B cell (primary cell): ENCODE data around the gene ZNF22. TPM values are rescaled to one million over a fixed set of nuclear protein-coding genes. Genes with fewer than 3 reads are reported as not detected.
A peak's percentile ranks its signal among the peaks of the same experiment; 100 is the strongest.

Source experiments
- ATAC-seq: fragments of 200-7000 bp; cut with Tn5 transposase; one replicate; pipeline ENCODE4 v1.10.0; 2021; ENCODE audit warnings: low read depth, mild to moderate bottlenecking, moderate number of reproducible peaks, moderate library complexity
- CTCF ChIA-PET: fragments of 350-600 bp; sonication (Branson Sonifier 250); formaldehyde crosslinking; loops from one replicate; lab custom pipeline; 2021; ENCODE audit warnings: antibody characterized with exemption, inconsistent platforms; lab: Charles Lee
- POLR2A ChIA-PET: fragments of 350-600 bp; sonication (Branson Sonifier 250); formaldehyde crosslinking; loops from one replicate; lab custom pipeline; 2021; ENCODE audit warnings: antibody characterized with exemption; lab: Charles Lee
- DNase-seq: peaks from one replicate; pipeline ENCODE4 v3.0.0; 2013
- H2AFZ ChIP-seq: 2 replicates; pipeline ENCODE4 v1.6.1; 2012; ENCODE audit warnings: mild to moderate bottlenecking, low read depth, low read length; ENCODE audit not compliant: insufficient read depth, poor library complexity, severe bottlenecking
- H3K27ac ChIP-seq, 2 donors: 1 replicate in 1 of 2; 2 replicates in 1 of 2; pipeline ENCODE4 v1.5.1; 2012 to 2013; ENCODE audit warnings: low read length in 2 of 2, mild to moderate bottlenecking in 2 of 2, moderate library complexity in 1 of 2
- H3K27me3 ChIP-seq, 4 experiments: fragments of 200-600 bp in 1 of 4; sonication (generic) in 1 of 4; replicated peaks in 1 of 4; 1 replicate in 2 of 4; 2 replicates in 2 of 4; pipeline versions ENCODE4 v1.6.1 to v1.7.0; 2013 to 2016; ENCODE audit warnings: low read length in 3 of 4, mild to moderate bottlenecking in 2 of 4, mixed read lengths in 1 of 4, moderate library complexity in 1 of 4; ENCODE audit not compliant: insufficient read depth in 4 of 4, control insufficient read depth in 3 of 4; ENCODE audit errors: control extremely low read depth in 1 of 4
- H3K36me3 ChIP-seq, 2 experiments: replicated peaks in 1 of 2; 1 replicate in 1 of 2; 2 replicates in 1 of 2; pipeline versions ENCODE4 v1.6.1 to v1.7.1; 2013; ENCODE audit warnings: low read length in 1 of 2; ENCODE audit not compliant: insufficient read depth in 2 of 2, control insufficient read depth in 1 of 2; ENCODE audit errors: control extremely low read depth in 1 of 2, extremely low read depth in 1 of 2
- H3K4me1 ChIP-seq, 2 donors: fragments of 200-600 bp in 1 of 2; sonication (generic) in 1 of 2; 1 replicate in 1 of 2; 2 replicates in 1 of 2; pipeline versions ENCODE4 v1.5.1 to v1.6.1; 2013 to 2017; ENCODE audit warnings: low read length in 2 of 2; ENCODE audit not compliant: control insufficient read depth in 2 of 2, insufficient read depth in 2 of 2
- H3K4me2 ChIP-seq: replicated peaks from 2 replicates; pipeline ENCODE3; 2012; ENCODE audit warnings: mild to moderate bottlenecking, low read depth, low read length; ENCODE audit not compliant: poor library complexity, severe bottlenecking
- H3K4me3 ChIP-seq, 5 experiments: fragments of 200-600 bp in 1 of 5; sonication (generic) in 1 of 5; 1 replicate in 3 of 5; 2 replicates in 2 of 5; pipeline versions ENCODE4 v1.5.1 to v1.7.0; 2011 to 2016; ENCODE audit warnings: low read length in 4 of 5, mild to moderate bottlenecking in 4 of 5, low read depth in 2 of 5, control low read depth in 1 of 5, moderate library complexity in 1 of 5; ENCODE audit not compliant: insufficient read depth in 1 of 5; ENCODE audit errors: control extremely low read depth in 1 of 5, extremely low read depth in 1 of 5
- H3K79me2 ChIP-seq: fragments of 200-600 bp; sonication (generic); one replicate; pipeline ENCODE4 v1.6.0; 2016; ENCODE audit warnings: low read length; ENCODE audit not compliant: control insufficient read depth, insufficient read depth
- H3K9ac ChIP-seq: fragments of 200-600 bp; sonication (generic); 2 replicates; pipeline ENCODE4 v1.6.1; 2017; ENCODE audit warnings: mild to moderate bottlenecking, low read length, moderate library complexity
- H3K9me3 ChIP-seq, 3 donors: one replicate each; pipeline versions ENCODE4 v1.6.1 to v1.7.1; 2013; ENCODE audit warnings: low read length in 2 of 3; ENCODE audit not compliant: control insufficient read depth in 2 of 3, insufficient read depth in 1 of 3; ENCODE audit errors: control extremely low read depth in 1 of 3
- H4K20me1 ChIP-seq: 2 replicates; pipeline ENCODE4 v1.6.0; 2012; ENCODE audit warnings: mild to moderate bottlenecking, low read length; ENCODE audit not compliant: insufficient read depth, control insufficient read depth, poor library complexity, severe bottlenecking
- H3K27ac Mint-ChIP-seq: one replicate; pipeline ENCODE4 v1.8.0; 2021; ENCODE audit warnings: mixed read lengths
- H3K27me3 Mint-ChIP-seq: one replicate; pipeline ENCODE4 v1.8.0; 2021; ENCODE audit warnings: mixed read lengths
- H3K4me1 Mint-ChIP-seq: one replicate; pipeline ENCODE4 v1.8.0; 2021; ENCODE audit warnings: mixed read lengths
- H3K4me3 Mint-ChIP-seq: one replicate; pipeline ENCODE4 v1.8.0; 2021; ENCODE audit warnings: mixed read lengths
- H3K9me3 Mint-ChIP-seq: one replicate; pipeline ENCODE4 v1.8.0; 2022; ENCODE audit warnings: mixed read lengths; ENCODE audit not compliant: insufficient read depth
- CTCF ChIP-seq: fragments of 200-600 bp; IDR thresholded peaks from one replicate; pipeline ENCODE4 v1.8.0; 2022; ENCODE audit warnings: antibody characterized with exemption, mild to moderate bottlenecking
- EZH2 ChIP-seq: IDR thresholded peaks from 2 replicates; pipeline ENCODE4 v1.6.1; 2012; ENCODE audit warnings: borderline replicate concordance, low read depth, mild to moderate bottlenecking, moderate library complexity, low read length; ENCODE audit not compliant: insufficient read depth, poor library complexity, severe bottlenecking
- WGBS: methylation state at CpG from one replicate; pipeline ENCODE4 v1.1.5; 2013; ENCODE audit warnings: missing lambda C conversion rate; ENCODE audit not compliant: insufficient coverage; 5-methylcytosine and 5-hydroxymethylcytosine counted together
- intact Hi-C: fragments of 100-400 bp; cut with micrococcal nuclease; formaldehyde crosslinking; loops from one replicate; pipeline ENCODE4 v1.10.0; 2022
- polyA minus RNA-seq: library from RNA; depleted of rRNA, polyadenylated mRNA; stranded (reverse); fragments of >200 nt; gene quantifications from 2 replicates; pipeline ENCODE4 v1.2.3, GENCODE V29; 2012
- polyA plus RNA-seq: library from polyadenylated mRNA; depleted of rRNA; stranded (reverse); fragments of >200 nt; gene quantifications from 2 replicates; pipeline ENCODE4 v1.2.3, GENCODE V29; 2012
- total RNA-seq, 2 donors: library from RNA; stranded (reverse); fragments of 120-200 nt in 1 of 2; gene quantifications; 1 replicate in 1 of 2; 2 replicates in 1 of 2; pipeline versions ENCODE4 v1.2.3 to v1.2.4, GENCODE V29; 2013 to 2022

Gene ZNF22
- total RNA-seq (31.4 TPM in 2 replicates), polyA plus RNA-seq (7.7 and 11.1 TPM in 2 replicates), polyA minus RNA-seq (8.3 and 11.8 TPM in 2 replicates)
- 45.6 TPM for total RNA-seq (2013)

- Histone ChIP-seq H3K4me3 (peak within 1 kb of the TSS; percentile 55 to 72 (median 66)), H3K4me2 (peak within 1 kb of the TSS; percentile 83), H3K27me3 (no peaks in the 10 kb centered on the region), H3K27ac (peak within 1 kb of the TSS; percentile 74 to 85), H3K36me3 (peaks cover 8 to 19% of the 10 kb centered on the region in 2 experiments), H3K9me3 (peaks cover 4 to 10% (median 7%) of the 10 kb centered on the region in 3 donors), H3K79me2 (peaks cover 17% of the 10 kb centered on the region), H4K20me1 (peaks cover 5% of the 10 kb centered on the region), H2AFZ (peak within 1 kb of the TSS; percentile 96), H3K4me1 (peaks cover 16% of the 10 kb centered on the region in 2 donors), H3K9ac (peak within 1 kb of the TSS; percentile 72)
- under 1% methylated on average over 78 of the region's 79 CpGs for WGBS
- H3K4me1 Mint-ChIP-seq, result peaks cover 26% of the 10 kb centered on the region
- DNase-seq, result peak; percentile 86
- no peaks in the 10 kb centered on the region for H3K27me3 Mint-ChIP-seq
- POLR2A ChIA-PET, result interaction anchor here (0.6 kb wide), 2 partner anchors 36 to 1450 kb away, joined by 3 to 4 read pairs; no protein-coding TSS in a partner anchor
- no peaks in the 10 kb centered on the region for H3K9me3 Mint-ChIP-seq
- ATAC-seq, result peak; percentile 80
- peak within 1 kb of the TSS; percentile 90 for H3K4me3 Mint-ChIP-seq
- CTCF ChIA-PET, result interaction anchor here (1.4 to 1.8 kb wide), 2 partner anchors 38 to 68 kb away, joined by 3 to 7 read pairs; no protein-coding TSS in a partner anchor
- H3K27ac Mint-ChIP-seq, result peak within 1 kb of the TSS; percentile 93
- no peak for TF ChIP-seq CTCF
- TF ChIP-seq EZH2, result no peak
- intact Hi-C loops, result loop anchor here (1.0 to 10.0 kb wide), 5 partner anchors 26 to 1356 kb away; partner anchors contain the start of genes ALOX5, RASSF4, TIMM23 and ZNF32
These were observed at the start of gene ZNF22 for GRCh38 chr10:45000752-45001380. ZNF22 (plus strand) TSS chr10:45000923; CDS start chr10:45003369, 2,446 bp downstream.
